Measurements from ENCODE around the gene RNF215.
A peak's percentile ranks its signal among the peaks of the same experiment; 100 is the strongest.
"Not testable (repeated sequence)": the region's sequence is repeated elsewhere in the genome, so short reads cannot be mapped to it uniquely, and the experiment has no call there.

RNF215 gene

DNA sequence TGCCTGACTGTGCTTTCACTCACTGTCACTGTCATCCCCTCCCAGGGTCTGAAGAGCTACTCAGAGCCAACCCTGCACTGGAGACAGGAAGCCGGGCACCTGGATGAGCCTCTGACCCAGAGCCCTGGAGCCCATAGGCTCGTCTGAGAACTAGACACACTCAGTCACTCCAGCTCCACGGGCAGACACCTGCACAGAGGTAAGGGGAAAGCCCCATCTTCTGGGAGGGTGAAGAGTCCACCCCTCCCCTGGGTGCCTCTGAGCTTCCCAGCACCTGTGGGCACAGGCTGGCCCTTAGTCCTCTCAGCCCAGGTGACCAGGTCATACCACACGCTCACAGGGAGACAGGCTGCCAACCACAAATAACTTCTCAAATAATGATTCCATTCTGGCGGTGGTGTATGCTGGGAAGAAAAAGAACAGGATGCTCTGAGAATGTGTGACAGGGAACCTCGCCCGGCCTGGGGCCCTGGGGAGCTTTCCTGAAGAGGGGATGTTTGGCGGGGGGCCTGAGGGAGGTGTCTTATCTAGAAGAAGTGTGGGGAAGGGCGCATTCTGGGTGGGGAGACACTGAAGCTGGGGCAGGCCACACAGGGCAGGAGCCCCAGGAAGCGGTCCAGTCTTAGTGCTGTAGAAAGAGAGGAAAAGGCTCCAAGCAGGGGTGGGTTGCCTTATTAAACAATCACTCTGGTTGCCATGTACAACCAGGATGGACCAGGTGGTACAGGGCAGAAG is 25.1 kb downstream of the RNF215 start:
- DNase-seq (ENCODE audit: low read depth) = no peak

DNA sequence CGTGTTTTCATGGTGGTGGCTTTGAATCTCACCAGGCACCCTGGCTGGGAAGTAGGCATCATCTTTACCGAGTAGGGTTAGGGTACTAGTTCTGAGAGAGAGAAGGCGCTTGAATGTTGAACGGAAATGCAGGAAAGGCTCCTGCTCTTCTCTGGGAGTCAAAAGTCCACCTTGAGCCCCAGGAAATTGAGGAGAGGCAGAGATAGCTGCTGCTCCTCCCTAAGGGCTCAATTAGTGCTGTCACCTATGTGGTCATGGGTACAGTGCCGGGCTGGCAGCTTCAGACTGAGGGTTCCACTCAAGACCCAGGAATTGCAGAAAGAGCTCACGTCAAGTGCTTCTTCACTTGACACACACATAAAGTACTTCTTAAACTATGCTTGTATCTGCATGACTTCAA is 28.7 kb downstream of the RNF215 start:
- DNase-seq (ENCODE audit: low read depth) = no peak

DNA sequence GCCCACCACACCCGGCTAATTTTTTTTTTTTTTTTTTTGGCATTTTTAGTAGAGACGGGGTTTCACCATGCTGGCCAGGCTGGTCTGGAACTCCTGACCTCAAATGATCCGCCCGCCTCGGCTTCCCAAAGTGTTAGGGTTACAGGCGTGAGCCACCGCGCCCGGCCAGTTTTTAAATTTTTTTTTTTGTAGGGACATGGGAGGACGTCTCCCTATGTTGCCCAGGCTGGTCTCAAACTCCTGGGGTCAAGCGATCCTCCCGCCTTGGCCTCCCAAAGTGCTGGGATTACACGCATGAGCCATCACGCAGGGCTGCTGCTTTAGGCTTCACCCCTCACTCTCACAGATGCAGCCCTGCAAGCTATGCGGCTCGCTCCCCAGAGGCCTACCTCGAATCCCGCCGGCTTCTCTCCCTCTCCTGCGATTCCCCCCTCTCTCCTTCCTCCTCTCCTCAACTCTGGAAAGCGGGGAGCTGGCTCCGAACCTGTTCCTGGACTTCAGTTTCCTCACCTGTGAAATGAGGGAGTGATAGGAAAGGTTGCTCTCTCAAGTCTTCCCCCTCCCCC is 29.5 kb downstream of the RNF215 start:
- no peak for DNase-seq (ENCODE audit: low read depth)

DNA sequence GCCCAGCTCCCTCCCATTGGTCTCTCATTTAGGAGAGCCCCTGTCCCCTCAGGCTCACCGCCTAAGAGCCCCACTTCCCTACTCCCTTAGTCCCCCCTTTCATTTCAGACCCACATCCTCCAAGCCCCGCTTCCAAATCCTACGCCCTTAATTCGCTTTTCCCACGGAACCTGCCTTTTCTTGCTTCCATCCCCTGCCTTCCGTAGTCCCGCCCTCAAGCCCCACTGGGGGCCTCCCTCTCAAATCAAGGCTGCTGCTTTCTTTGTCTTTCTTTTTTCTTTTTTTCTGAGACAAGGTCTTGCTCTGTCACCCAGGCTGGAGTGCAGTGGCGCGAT is 30.0 kb downstream of the RNF215 start:
- DNase-seq (ENCODE audit: low read depth) = peak; percentile 16

DNA sequence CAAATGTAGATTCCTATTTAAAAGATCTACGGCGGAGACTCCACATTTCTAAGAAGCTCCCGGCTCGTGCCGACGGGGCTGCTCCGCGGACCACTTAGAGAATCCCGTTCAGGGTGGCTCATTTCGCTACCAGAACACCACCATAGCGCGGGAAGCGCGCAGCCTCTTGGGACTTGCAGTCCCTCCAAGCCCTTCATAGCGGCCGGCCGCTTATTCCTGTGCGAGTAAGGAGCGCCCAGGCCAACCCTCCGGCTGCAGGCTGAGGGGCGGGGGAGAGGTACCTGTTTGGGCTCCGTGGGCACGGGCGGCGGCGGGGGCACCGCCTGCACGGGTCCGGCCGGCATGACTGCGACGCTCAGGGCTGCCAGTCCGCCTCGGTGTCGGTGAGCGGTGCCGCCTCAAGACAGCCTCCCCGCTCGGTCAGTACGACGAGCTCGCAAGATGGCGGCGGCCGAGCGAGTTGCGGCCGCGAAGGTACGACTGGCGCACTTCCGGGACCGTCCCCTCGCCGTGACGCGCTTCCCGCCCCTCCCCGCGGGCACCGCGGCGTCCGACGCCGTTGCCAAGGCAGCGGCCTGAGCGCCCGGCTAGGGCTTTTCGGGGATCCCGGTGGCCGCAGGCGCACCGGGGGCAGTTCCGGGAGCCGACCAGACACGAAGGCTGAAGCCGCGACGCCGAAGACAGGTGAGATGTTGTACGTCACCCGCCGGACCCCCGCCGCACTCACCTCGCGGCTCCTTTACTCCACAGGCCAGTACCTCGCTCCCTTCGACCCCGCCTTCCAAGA is 30.6 kb downstream of the RNF215 start, which contains the start of the genes CCDC157 and SF3A1:
TSS of gene CCDC157 (plus strand) at position 559 of the 787 bp plus-strand sequence. CDS start 8,994 bp downstream, outside the sequence.
TSS of gene SF3A1 (minus strand) at position 446 of the 787 bp plus-strand sequence. CDS start at position 344, 102 bp downstream.
- DNase-seq (ENCODE audit: low read depth) = peak; percentile 77

DNA sequence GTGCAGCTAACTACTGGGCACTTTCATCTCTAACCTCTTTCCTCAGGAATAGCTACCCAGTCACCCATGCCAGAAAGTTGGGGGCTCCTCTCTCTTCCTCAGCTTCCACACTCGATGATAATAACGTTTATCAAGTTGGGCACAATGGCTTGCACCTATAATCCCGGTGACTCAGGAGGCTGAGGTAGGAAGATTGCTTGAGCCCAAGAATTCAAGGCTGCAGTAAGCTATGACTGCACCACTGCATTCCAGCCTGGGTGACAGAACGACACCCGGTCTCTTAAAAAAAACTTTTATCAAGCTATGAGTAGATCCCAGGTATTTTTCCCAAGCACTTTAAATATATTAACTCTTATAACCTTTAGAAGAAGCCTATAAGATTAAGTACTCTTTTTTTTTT is 32.6 kb downstream of the RNF215 start:
- DNase-seq (ENCODE audit: low read depth) = no peak

DNA sequence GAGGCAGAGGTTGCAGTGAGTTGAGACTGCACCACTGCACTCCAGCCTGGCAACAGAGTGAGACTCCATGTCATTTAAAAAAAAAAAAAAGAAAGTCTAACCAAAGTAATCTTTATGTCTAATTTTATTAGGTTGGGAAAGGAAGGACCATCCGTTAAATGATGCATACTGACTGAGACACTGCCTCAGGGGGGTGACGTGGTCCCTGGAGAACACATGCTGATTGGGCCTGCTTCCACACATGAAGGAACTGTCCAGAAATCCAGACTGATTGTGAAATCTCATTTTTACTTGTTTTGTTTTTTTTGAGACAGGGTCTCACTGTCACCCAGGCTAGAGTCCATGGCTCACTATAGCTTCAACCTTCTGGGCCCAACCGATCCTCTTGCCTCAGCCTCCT is 36.0 kb downstream of the RNF215 start:
- no peak for DNase-seq (ENCODE audit: low read depth)

DNA sequence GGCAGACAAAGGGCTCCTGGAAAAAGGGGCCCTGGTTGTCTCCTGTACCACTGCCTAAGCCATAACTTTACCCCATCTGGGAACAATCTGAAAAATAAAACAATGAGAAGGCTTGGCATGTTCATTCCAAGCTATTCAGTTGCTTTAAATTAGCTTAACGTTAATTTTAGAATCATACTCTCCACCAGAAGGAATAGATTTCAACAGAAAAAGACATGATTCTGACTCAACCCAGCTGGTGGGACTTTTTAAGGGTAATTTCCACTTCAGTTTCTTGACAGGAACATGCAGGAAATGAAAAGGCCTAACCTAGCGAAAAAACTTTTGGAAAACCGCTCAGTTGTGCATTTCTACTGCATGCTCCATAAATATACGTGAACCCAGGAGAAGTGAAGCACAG is 38.4 kb downstream of the RNF215 start:
- no peak for DNase-seq (ENCODE audit: low read depth)

DNA sequence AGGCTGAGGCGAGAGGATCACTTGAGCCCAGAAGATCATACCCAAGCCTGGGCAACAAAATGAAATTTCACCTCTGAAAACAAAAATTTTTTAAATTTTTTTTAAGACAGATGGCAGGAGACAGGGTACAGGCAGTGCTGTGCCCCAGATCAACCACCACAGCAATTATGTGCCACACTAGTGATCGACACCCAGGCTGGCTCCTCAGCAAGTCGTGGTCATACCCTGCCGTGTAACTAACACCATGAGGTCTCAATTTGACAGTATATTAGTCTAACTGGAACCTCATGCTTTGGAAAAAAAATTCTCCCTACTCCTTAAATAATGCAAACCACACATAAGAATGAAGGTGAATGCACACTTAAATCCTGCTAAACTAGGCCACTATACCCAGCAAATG is 38.8 kb downstream of the RNF215 start:
- no peak for DNase-seq (ENCODE audit: low read depth)

DNA sequence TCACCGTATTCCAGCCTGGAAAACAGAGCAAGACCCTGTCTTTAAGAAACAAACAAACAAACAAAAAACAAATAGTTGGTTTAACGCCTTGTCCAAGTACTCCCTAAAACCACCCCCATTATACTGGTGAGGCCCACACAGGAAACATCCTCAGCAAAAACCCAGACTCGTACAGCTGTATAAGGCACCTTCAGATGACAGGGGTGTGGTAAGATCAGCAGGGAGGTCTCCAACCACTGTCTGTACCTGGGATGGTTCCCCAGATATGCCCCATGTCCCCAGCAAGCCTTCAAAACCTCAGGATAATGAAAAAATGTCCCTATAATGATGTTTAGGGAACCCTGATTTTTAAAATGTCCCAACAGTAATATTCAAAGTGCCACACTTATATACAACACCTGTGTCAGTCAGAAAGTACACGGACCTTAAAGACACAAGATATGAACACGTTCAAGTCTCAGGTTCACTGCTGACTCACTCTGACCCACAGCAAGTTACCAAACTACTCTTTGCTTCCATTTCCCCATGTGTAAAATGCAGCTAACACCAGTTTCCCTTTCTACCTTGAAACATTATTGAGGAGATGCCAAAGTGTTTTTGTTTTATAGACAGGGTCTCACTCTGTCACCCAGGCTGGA is 39.8 kb downstream of the RNF215 start:
- DNase-seq (ENCODE audit: low read depth) = no peak

DNA sequence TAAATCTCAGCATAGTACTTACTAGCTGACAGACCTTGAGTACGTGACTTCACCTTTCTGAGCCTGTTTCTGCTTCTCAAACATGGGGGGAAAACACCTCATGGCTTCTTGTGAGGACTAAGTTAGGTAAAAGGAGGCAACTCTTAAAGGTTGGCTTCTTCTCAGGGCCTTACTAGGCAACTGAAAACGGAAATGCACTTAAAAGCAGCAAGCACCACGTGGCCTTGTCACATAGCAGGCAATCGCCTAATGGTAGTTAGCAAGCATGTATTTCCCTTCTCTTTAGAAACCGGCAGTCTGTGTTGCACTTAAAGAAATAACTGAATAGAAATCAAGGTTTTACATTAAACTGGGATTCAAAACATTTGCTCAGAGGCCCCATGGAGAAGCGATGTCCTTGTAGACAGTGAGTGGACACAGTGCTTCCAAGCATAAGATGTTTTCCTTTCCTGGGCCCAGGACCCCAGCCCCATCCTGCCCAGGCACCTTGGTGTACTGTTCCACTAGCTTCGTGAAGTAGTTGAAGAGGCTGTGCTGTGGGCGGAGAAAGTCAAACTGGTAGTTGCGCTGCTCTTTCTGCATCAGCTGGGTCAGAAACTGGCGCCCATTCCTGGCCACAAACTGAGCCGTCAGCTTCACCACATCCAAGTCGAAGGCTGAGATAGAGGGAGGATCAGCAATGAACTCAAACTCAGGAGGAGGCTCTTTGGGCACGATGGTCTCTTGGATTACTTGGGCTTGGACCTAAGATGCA is 42.6 kb downstream of the RNF215 start:
- DNase-seq (ENCODE audit: low read depth) = no peak

DNA sequence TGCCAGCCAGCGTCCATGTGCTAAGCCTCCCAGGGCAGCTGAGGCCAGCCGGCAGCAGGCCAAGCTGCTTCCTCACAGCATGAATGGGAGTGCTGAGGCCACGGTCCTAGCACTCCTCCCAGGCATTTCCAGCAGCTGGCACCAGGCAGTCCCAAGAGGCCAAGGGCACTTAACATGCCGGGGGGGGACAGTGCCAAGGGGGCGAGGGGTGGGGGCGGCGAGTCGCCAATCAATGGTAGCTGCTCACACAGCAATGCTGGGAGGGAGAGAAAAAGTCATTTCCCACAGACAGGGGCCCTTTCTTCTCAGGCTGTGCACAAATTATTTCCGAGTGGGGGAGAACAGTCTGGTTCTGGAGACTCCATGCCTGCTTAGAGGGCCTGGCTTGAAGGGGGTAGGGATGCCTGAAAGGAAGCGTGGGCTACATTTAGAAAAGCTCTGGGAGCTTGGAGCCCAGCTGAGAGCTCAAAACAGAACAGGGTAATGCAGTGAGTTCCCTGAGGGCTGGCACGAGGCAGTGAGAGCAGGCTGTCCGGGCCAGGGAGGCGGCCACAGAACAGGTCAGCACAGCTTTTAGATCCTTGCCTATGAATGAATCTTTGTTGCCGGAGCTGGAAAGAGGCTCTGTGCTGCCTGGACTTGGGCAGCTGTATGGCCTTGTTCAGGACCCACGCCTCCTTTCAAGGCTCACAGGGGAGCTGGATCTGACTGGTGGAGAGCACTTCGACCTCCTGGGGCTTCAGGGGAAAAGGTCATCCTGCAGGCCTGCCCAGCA is 46.1 kb downstream of the RNF215 start:
- DNase-seq (ENCODE audit: low read depth) = no peak

DNA sequence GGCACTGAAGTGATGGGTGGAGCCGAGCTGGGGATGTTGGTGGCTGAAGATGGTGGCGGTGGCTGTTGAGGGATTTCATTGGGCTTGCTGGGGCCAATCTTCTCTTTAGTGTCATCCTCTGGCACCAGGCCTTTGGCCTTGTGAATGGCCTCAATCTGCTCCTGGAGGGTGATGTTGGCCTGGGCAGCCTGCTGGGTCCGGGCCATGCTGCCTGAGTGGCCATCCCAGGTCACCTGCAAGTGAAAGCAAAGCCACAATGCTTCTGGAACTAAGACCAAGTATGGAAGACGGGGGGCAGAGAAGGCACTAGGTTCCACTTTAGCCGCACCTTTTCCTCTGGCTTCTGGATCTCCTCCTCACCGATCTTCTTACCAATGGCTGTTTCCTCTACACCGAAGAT is 48.4 kb downstream of the RNF215 start:
- DNase-seq (ENCODE audit: low read depth) = no peak

DNA sequence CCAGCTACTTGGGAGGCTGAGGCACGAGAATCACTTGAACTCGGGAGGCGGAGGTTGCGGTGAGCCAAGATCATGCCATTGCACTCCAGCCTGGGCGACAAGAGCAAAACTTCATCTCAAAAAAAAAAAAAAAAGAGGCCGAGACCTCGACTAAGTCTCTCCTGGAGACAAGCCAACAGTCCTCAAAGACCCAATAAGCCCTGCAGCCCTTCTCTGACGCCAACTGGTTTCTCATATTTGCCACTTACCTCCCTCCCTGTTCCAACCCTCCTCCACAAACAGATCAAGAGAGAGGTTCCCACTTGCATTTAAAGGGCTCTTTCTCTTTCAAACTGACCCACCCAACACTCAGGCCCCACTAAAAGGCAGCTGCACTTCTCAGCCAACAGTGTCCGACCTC is 48.9 kb downstream of the RNF215 start:
- not testable (repeated sequence) for DNase-seq (ENCODE audit: low read depth)

DNA sequence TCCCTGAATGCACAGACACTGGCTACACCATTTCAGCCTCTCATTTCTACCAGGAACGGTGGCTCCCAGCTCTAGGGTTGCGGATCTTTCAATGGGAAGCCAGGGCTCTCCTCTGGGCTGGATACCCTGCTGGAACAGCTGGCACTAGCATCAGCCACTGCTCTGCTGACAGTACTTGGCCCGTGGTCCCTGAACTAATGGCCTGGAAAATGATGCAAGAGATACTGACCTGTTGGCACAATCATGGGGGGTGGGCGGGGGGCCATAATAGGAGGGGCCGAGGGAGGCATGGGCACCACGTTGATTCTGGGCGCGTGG is 49.8 kb downstream of the RNF215 start:
- no peak for DNase-seq (ENCODE audit: low read depth)

DNA sequence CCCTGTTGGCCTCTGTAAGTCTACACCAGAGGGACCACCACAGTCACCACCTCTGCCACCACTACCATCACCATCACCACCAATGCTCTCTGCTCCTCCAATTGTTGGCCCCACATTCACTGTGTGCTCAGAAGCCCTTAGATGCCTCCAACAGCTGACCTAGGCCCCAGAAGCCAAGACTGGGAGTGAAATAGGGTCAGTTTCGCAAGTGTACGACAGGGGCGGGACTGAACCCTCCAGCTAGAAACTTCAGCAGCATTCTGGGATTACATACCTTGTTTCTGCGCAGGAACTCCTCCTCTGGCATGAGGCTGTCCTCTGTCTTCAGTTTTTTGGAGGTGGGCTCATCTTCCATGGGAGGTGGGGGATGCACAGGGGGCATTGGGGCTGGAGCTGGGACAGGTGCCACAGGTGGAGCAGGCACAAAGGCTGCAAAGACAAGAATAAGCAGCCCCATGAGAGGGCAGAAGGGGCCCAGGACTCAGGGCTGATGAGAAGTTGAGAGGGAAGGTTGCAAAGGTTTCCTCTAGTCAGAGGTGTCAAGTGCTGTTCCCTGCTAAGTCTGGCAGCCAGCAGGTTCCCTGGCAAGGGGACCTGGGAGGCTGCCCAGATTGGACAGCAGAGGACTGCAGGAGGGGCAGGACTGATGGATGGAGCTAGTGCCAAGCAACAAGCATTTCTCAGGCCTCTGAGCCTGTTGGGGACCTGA is 50.3 kb downstream of the RNF215 start:
- no peak for DNase-seq (ENCODE audit: low read depth)

DNA sequence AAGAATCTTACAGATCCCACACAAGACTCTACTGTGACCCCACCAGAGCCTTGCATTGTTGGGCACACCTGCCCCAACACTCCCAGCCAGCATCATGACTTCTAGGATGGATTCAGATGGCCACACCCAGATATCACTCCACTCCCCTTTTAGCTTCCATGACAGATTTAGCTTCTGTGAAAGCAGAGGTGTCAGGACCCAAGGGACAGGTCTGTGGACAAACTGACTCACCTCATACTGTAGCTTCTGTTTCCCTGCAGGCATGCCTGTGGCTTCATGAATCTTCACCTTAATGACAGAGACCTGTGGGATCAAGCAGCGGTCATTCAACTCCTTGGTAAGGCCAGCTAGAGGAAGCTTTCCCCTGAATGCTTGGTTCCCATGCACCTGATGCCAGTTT is 52.0 kb downstream of the RNF215 start:
- DNase-seq (ENCODE audit: low read depth) = no peak

DNA sequence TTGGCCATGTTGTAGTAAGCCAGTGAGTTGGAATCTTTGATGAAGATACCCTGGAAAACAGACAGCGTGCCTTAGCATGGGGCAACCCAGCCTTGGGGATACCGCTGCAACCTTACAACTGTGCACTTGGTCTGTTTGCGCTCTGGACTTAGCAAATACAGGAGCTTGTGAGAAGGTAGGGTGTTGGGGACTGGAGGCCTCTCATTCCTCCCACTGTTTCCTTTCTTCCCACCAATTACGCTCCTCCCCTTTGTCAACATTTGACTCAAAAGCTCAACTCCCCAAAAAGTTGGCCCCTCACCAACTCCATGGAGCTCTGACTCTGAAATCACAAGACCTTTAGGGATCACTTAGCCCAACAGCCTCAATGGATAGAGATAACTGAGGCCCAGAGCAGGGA is 52.6 kb downstream of the RNF215 start:
- DNase-seq (ENCODE audit: low read depth) = no peak

DNA sequence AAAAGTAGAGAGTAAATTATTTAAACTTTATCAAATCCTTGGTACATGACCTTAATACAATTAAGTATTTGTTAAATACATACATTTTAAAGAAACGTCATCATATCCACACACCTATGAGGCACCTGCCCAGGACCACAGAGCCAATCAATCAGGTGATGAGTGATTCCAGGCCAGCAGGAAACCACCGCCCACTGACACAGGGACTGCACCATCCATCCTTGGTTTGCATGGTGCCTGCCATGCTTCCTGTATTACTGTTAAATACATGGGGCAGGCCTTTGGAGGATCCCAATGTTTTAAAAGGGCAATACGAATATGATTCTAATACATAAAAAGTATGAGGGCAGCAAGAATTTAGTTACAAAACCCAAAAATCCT is 53.5 kb downstream of the RNF215 start:
- DNase-seq (ENCODE audit: low read depth) = no peak

DNA sequence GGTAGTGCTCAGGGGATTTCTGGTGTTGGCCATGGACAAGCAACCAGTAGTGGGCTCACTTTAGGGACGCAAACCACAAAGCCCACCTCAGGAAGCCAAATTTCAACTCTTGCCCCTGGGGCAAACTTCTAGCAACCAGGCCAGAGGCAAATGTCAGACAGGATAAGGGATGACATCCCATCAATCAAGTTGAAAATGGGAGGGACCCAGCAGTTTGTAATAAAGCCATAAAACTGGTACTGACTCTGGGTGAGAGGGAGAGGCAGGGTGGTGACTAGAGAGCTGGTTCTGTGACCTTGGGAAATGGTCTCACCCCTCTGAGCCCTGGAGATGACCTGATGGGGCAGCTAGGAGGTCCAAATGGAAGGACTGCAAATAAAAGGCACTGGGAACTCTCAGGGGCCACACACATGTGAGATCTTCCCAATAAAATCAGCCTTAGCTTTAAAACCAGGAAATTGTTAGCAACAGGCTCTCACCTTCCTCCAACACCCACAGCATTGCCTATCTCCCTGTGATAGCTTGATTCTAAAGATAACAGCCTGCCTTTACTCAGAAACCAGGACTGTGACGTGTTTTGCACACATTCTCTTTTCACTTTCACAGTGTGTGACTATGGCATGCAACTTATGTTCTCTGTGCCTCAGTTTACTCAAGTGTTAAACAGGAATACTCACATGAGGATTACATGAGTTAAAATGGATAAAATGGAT is 54.1 kb downstream of the RNF215 start:
- no peak for DNase-seq (ENCODE audit: low read depth)

All from T follicular helper cell (primary cell).